Progenitor cell of endocrine pancreas (in vitro differentiated cells): ENCODE results near the gene MOB2. TPM values are rescaled to one million over a fixed set of nuclear protein-coding genes. Genes with fewer than 3 reads are reported as not detected.

Experiments
- DNase-seq: peaks from one replicate; pipeline ENCODE4 v3.0.0; 2021; ENCODE audit warnings: low spot score; ENCODE audit not compliant: unreplicated experiment
- H3K27ac Mint-ChIP-seq: 2 replicates; pipeline ENCODE4 v1.8.0; 2021; ENCODE audit warnings: mild to moderate bottlenecking, moderate library complexity, mixed read lengths
- H3K27me3 Mint-ChIP-seq: 2 replicates; pipeline ENCODE4 v1.8.0; 2021; ENCODE audit warnings: mixed read lengths
- H3K36me3 Mint-ChIP-seq: 2 replicates; pipeline ENCODE4 v1.8.0; 2022; ENCODE audit warnings: mixed read lengths; ENCODE audit not compliant: insufficient read depth
- H3K4me1 Mint-ChIP-seq: 2 replicates; pipeline ENCODE4 v1.8.0; 2021; ENCODE audit warnings: low read depth, mixed read lengths
- H3K4me3 Mint-ChIP-seq: 2 replicates; pipeline ENCODE4 v1.8.0; 2021; ENCODE audit warnings: low read depth, mild to moderate bottlenecking, moderate library complexity, mixed read lengths
- H3K9me3 Mint-ChIP-seq: 2 replicates; pipeline ENCODE4 v1.8.0; 2021; ENCODE audit warnings: low read depth, mixed read lengths
- CTCF ChIP-seq: fragments of 200-600 bp; sonication (generic); IDR thresholded peaks from one replicate; pipeline ENCODE4 v1.5.0; 2021; ENCODE audit warnings: antibody characterized with exemption, mild to moderate bottlenecking; ENCODE audit not compliant: unreplicated experiment
- total RNA-seq: library from RNA; stranded (reverse); gene quantifications from 2 replicates; pipeline ENCODE4 v1.2.1, GENCODE V29; 2021

MOB2 gene
- total RNA-seq, 1 donor from 2014 or later: 33.3 TPM

GRCh38 chr11:1491379-1491778 lies 4.8 kb upstream of the MOB2 start:
- no peak for TF ChIP-seq CTCF
- peaks cover 3% of the 10 kb centered on the region for H3K36me3 Mint-ChIP-seq
- H3K9me3 Mint-ChIP-seq: peaks cover 6% of the 10 kb centered on the region
- H3K4me1 Mint-ChIP-seq: peaks cover 10% of the 10 kb centered on the region
- H3K4me3 Mint-ChIP-seq: no peak overlapping the region
- DNase-seq: no peak
- no peak overlapping the region for H3K27ac Mint-ChIP-seq
- H3K27me3 Mint-ChIP-seq: no peaks in the 10 kb centered on the region

GRCh38 chr11:1490651-1491050 lies 4.1 kb upstream of the MOB2 start:
- no peak for DNase-seq
- peaks cover 2% of the 10 kb centered on the region for H3K36me3 Mint-ChIP-seq
- TF ChIP-seq CTCF: no peak
- no peak overlapping the region for H3K4me3 Mint-ChIP-seq
- H3K4me1 Mint-ChIP-seq: peaks cover 10% of the 10 kb centered on the region
- no peaks in the 10 kb centered on the region for H3K27me3 Mint-ChIP-seq
- no peak overlapping the region for H3K27ac Mint-ChIP-seq
- H3K9me3 Mint-ChIP-seq: peaks cover 2% of the 10 kb centered on the region

GRCh38 chr11:1488575-1489180 lies 2.1 kb upstream of the MOB2 start:
- no peaks in the 10 kb centered on the region for H3K36me3 Mint-ChIP-seq
- H3K4me3 Mint-ChIP-seq: no peak overlapping the region
- no peak for DNase-seq
- TF ChIP-seq CTCF: no peak
- no peaks in the 10 kb centered on the region for H3K9me3 Mint-ChIP-seq
- H3K27me3 Mint-ChIP-seq: no peaks in the 10 kb centered on the region
- peaks cover 6% of the 10 kb centered on the region for H3K4me1 Mint-ChIP-seq
- H3K27ac Mint-ChIP-seq: no peak overlapping the region

GRCh38 chr11:1487851-1488574 lies 1.4 kb upstream of the MOB2 start:
- Mint-ChIP-seq H3K36me3 (no peaks in the 10 kb centered on the region), H3K9me3 (no peaks in the 10 kb centered on the region), H3K4me3 (no peak overlapping the region), H3K27me3 (no peaks in the 10 kb centered on the region), H3K27ac (no peak overlapping the region), H3K4me1 (peaks cover 6% of the 10 kb centered on the region)
- no peak for DNase-seq
- no peak for TF ChIP-seq CTCF

GRCh38 chr11:1487091-1487850 lies 692 bp upstream of the MOB2 start:
- TF ChIP-seq CTCF: no peak
- Mint-ChIP-seq H3K4me3 (no peak overlapping the region), H3K9me3 (no peaks in the 10 kb centered on the region), H3K4me1 (peaks cover 6% of the 10 kb centered on the region), H3K36me3 (no peaks in the 10 kb centered on the region), H3K27me3 (no peaks in the 10 kb centered on the region), H3K27ac (no peak overlapping the region)
- no peak for DNase-seq
